Measurements from ENCODE around the gene SELENOM. TPM values are rescaled to one million over a fixed set of nuclear protein-coding genes. Genes with fewer than 3 reads are reported as not detected.

The SELENOM gene
- polyA plus RNA-seq, 1 donor from 2014 or later: 6.6 TPM

DNA sequence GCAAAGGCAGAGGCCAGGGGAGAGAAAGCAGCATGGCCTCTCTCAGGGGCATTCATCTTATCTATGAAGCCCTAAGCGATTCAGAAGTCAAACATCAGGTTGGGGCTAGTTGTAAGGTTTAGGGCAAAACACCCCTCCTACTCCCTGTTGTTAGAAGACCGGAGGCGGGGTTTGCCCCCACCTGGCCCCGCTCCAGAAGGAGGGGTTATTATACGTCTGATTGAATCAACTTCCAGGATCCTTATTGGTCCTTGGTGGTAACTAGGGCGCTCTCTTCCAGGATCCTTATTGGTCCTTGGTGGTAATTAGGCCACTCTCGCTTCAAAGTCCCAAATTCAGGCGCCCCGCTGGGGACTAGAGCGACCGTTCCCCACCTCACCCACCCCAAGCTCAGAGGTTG, 38.4 kb downstream of the SELENOM start:
- Histone ChIP-seq H3F3A (ENCODE audit: insufficient read depth, low read length, poor library complexity, severe bottlenecking) (no peaks in the 10 kb centered on the region), H3K36me3 (ENCODE audit: insufficient read depth, low read length) (no peaks in the 10 kb centered on the region), H3K4me2 (ENCODE audit: low read length) (no peak overlapping the region), H3K27ac (ENCODE audit: low read length) (no peak overlapping the region), H3K9ac (ENCODE audit: low read length) (no peak overlapping the region), H3K4me3 (ENCODE audit: low read length) (no peak overlapping the region), H3K79me2 (replicated peaks; ENCODE audit: insufficient read depth, low read length) (no peaks in the 10 kb centered on the region), H4K20me1 (ENCODE audit: insufficient read depth) (no peaks in the 10 kb centered on the region), H2AFZ (ENCODE audit: low read depth, low read length) (no peak overlapping the region), H3K9me2 (ENCODE audit: insufficient read depth, low read length) (no peaks in the 10 kb centered on the region), H3K9me3 (ENCODE audit: low read length) (no peaks in the 10 kb centered on the region), H3K27me3 (ENCODE audit: insufficient read depth, low read depth, low read length) (no peaks in the 10 kb centered on the region)
- TF ChIP-seq EP300 (conservative IDR thresholded peaks at IDR 0.05; ENCODE audit: poor library complexity, severe bottlenecking) (no peak), POLR2AphosphoS5 (IDR thresholded peaks at IDR 0.05) (no peak), MXI1 (conservative IDR thresholded peaks at IDR 0.05; ENCODE audit: poor library complexity, severe bottlenecking) (no peak), SMC3 (conservative IDR thresholded peaks at IDR 0.05; ENCODE audit: poor library complexity) (no peak)

DNA sequence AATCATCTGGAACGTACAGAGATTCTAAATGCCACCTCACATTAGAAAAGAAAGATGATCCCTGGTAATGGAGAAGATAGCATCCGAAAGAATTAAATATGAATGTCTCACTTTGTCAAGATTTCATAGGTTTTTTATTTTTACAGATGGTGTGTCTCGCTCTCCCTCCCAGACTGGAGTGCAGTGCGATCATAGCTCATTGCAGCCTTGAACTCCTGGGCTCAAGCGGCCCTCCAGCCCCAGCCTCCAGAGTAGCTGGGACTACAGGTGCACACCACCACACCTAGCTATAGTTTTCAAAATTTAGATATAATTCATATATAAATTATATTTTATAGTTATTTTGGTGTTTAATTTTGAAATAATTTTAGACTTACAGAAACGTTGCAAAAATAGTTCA, 43.0 kb downstream of the SELENOM start:
- Histone ChIP-seq H3K9me3 (ENCODE audit: low read length) (no peaks in the 10 kb centered on the region), H2AFZ (ENCODE audit: low read depth, low read length) (no peak overlapping the region), H3K27me3 (ENCODE audit: insufficient read depth, low read depth, low read length) (no peaks in the 10 kb centered on the region), H3K9ac (ENCODE audit: low read length) (no peak overlapping the region), H3K4me3 (ENCODE audit: low read length) (no peak overlapping the region), H3K27ac (ENCODE audit: low read length) (no peak overlapping the region), H3K79me2 (replicated peaks; ENCODE audit: insufficient read depth, low read length) (no peaks in the 10 kb centered on the region), H4K20me1 (ENCODE audit: insufficient read depth) (no peaks in the 10 kb centered on the region), H3F3A (ENCODE audit: insufficient read depth, low read length, poor library complexity, severe bottlenecking) (no peaks in the 10 kb centered on the region), H3K4me2 (ENCODE audit: low read length) (no peak overlapping the region), H3K9me2 (ENCODE audit: insufficient read depth, low read length) (no peaks in the 10 kb centered on the region), H3K36me3 (ENCODE audit: insufficient read depth, low read length) (no peaks in the 10 kb centered on the region)
- TF ChIP-seq, protein P1, sequence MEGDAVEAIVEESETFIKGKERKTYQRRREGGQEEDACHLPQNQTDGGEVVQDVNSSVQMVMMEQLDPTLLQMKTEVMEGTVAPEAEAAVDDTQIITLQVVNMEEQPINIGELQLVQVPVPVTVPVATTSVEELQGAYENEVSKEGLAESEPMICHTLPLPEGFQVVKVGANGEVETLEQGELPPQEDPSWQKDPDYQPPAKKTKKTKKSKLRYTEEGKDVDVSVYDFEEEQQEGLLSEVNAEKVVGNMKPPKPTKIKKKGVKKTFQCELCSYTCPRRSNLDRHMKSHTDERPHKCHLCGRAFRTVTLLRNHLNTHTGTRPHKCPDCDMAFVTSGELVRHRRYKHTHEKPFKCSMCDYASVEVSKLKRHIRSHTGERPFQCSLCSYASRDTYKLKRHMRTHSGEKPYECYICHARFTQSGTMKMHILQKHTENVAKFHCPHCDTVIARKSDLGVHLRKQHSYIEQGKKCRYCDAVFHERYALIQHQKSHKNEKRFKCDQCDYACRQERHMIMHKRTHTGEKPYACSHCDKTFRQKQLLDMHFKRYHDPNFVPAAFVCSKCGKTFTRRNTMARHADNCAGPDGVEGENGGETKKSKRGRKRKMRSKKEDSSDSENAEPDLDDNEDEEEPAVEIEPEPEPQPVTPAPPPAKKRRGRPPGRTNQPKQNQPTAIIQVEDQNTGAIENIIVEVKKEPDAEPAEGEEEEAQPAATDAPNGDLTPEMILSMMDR (IDR thresholded peaks at IDR 0.05; ENCODE audit: poor library complexity, severe bottlenecking): no peak
- TF ChIP-seq RAD21 (conservative IDR thresholded peaks at IDR 0.05) (no peak), POLR2AphosphoS5 (IDR thresholded peaks at IDR 0.05) (no peak), TAF1 (IDR thresholded peaks at IDR 0.05; ENCODE audit: low read depth) (no peak), MXI1 (conservative IDR thresholded peaks at IDR 0.05; ENCODE audit: poor library complexity, severe bottlenecking) (no peak), EP300 (conservative IDR thresholded peaks at IDR 0.05; ENCODE audit: poor library complexity, severe bottlenecking) (no peak), SMC3 (conservative IDR thresholded peaks at IDR 0.05; ENCODE audit: poor library complexity) (no peak), EZH2 (IDR thresholded peaks at IDR 0.05; ENCODE audit: borderline replicate concordance, insufficient read depth, low read length, poor library complexity, severe bottlenecking) (no peak)
- TF ChIP-seq, protein P2, sequence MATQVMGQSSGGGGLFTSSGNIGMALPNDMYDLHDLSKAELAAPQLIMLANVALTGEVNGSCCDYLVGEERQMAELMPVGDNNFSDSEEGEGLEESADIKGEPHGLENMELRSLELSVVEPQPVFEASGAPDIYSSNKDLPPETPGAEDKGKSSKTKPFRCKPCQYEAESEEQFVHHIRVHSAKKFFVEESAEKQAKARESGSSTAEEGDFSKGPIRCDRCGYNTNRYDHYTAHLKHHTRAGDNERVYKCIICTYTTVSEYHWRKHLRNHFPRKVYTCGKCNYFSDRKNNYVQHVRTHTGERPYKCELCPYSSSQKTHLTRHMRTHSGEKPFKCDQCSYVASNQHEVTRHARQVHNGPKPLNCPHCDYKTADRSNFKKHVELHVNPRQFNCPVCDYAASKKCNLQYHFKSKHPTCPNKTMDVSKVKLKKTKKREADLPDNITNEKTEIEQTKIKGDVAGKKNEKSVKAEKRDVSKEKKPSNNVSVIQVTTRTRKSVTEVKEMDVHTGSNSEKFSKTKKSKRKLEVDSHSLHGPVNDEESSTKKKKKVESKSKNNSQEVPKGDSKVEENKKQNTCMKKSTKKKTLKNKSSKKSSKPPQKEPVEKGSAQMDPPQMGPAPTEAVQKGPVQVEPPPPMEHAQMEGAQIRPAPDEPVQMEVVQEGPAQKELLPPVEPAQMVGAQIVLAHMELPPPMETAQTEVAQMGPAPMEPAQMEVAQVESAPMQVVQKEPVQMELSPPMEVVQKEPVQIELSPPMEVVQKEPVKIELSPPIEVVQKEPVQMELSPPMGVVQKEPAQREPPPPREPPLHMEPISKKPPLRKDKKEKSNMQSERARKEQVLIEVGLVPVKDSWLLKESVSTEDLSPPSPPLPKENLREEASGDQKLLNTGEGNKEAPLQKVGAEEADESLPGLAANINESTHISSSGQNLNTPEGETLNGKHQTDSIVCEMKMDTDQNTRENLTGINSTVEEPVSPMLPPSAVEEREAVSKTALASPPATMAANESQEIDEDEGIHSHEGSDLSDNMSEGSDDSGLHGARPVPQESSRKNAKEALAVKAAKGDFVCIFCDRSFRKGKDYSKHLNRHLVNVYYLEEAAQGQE (IDR thresholded peaks at IDR 0.05; ENCODE audit: borderline replicate concordance): no peak

Measured in neural cell (in vitro differentiated cells).